Cortex of kidney (tissue), 1 donor: ENCODE measurements around the gene CROCC2.

Source experiments
- DNase-seq: peaks from one replicate; lab custom pipeline; 2025; lab: John Stamatoyannopoulos, UW

Gene CROCC2

DNA sequence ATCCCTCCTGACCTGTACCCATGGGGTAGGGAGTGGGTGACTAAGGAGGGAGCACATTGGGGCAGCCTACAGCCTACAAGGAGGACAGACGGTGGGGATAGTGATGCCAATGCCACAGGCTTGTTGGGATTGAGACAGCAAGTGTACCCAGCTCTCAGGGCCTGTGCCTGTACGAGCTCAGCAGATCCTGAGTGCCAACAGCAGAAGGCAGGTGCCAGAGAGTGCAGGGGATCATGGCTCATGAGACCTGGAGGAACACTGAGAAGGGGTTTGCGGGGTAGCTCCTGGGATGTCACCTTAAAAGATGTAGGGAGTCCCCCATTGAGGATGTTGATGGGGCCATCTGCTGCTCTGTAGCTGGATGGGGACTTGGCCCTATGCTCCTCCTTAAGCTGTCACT, 82.0 kb downstream of the CROCC2 start:
- no peak for DNase-seq

DNA sequence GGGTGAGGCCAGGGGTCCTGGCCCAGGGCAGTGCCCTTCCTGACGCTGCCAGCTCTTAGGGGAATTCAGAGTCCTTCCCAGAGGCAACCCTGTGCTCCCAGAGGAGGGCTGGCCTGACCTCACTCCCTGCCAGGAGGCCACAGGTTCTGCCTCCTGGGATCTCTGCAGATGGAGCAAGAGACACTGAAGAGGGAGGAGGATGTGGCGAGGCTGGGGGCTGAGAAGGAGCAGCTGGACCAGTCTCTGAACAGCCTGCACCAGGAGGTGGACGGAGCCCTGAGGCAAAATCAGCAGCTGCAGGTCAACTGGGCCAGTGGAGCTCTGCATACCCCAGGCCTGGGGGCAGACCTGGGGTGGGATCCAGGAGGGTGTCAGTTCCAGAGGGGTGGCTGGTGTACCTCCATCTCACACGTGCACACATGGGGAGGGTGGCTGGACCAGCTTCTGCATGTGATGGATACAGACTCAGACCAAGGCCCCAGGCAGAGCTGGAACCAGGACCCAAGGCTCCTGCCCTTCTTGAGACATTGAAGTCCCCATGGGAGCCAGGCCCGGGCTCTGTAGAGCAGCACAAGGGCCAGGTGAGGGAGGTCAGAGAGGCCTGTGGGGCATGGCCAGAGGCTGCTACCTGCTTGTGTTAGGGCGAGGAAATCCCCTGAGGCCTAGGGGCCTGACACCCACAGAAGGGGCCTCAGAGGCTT, 82.6 kb downstream of the CROCC2 start:
- no peak for DNase-seq

GRCh38 chr2:240989451-240990265, 83.5 kb downstream of the CROCC2 start:
- DNase-seq, result no peak

- no peak for DNase-seq
Observed at GRCh38 chr2:240990266-240990529, 84.1 kb downstream of the CROCC2 start.

GRCh38 chr2:240990726-240991377, 84.7 kb downstream of the CROCC2 start:
- DNase-seq, result no peak

GRCh38 chr2:240991378-240992263, 85.5 kb downstream of the CROCC2 start:
- no peak for DNase-seq

DNA sequence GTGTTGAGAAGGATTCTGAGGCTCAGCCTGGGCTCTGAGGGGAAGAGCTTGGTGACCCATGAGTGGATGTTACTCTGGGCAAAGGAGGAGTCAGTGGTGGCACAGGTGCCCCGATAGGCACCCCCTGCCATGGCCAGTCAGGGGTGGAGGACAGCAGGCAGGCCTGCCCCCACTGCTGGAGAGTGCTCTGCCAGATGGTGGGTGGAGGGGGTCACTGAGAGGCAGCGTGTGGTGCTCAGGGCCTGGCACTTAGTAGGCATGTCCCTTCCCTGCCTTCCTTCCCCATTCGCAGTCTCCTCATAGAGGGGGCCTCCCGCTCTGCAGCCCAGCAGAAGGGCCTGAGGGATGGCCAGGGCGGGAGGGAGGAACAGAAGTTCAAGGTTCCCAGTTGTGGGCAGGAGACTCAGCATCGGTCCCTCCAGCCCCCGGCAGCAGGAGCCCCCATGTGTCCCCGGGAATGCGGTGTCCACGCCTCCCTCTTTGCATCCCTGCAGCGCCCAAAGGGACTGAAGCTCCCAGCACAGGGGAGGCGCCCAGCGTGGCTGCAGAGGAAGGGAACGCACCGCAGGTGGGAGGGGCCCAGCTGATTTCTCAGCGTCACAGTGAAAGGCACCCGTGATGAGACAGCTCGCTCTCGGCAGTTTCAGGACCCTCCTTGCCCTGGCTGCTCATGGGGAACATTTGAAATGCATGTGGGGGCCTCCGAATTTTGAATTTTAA, 86.6 kb downstream of the CROCC2 start:
- no peak for DNase-seq

- DNase-seq, result no peak
Observed at GRCh38 chr2:240993446-240994170, 87.5 kb downstream of the CROCC2 start.

- DNase-seq, result no peak
Observed at GRCh38 chr2:240994171-240994896, 88.2 kb downstream of the CROCC2 start.

GRCh38 chr2:240995041-240996021, 89.2 kb downstream of the CROCC2 start:
- no peak for DNase-seq

DNA sequence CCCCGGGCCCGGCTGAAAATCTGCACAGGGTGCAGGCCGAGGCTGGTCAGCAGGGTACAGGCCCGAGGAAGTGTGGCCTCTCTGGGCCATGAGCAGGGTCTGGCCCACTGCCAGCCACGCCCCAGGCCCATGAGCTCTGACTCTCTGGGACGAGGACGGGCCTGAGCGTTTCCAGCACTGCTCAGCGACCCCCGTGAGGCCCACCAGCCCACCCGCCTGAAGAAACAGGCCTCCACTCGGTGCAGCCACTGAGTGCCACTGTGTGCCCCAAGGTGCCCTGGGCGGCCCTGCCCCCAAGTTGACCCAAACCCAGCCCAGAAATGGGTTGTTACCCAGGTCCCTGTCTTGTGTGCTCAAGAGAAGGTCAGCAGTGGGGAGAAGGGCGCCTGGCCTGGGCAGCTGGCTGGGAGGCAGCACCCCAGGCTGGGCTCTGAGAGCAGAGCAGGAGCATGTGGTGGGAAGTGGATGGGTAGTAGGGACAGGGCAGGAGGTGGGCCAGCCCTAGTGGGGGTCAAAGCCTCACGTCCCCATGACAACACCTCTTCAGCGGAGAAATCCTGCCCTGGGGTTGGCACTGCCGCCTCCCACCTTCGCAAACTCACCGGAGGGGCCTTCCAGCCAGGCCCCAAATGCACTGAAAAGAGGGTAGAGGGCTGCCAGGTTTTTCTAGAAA, 90.2 kb downstream of the CROCC2 start:
- no peak for DNase-seq

DNA sequence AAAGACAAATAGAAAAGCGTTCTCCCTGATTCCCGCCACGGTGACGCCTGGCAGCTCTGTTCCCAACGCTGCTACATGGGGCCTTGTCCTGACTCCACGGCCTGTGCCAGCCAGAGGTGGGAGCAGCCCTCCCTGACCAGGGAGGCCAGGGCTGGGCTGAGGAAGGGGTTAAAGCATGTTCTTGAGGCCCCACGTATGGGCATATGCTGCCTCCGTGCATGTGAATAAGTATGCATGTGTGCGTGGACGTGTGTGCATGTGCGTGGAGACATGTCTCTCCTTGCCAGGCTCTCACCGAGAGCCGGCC, 90.7 kb downstream of the CROCC2 start:
- no peak for DNase-seq

GRCh38 chr2:240997141-240997855, 91.2 kb downstream of the CROCC2 start:
- DNase-seq, result no peak

GRCh38 chr2:240997856-240998705, 91.9 kb downstream of the CROCC2 start, which contains the start of gene SNED1:
Gene SNED1, plus strand, starts transcription at chr2:240998618. Its CDS starts 220 bp downstream, at chr2:240998838.
- no peak for DNase-seq

GRCh38 chr2:240998706-240998994, 92.5 kb downstream of the CROCC2 start:
- DNase-seq, result no peak

- DNase-seq, result no peak
Observed at GRCh38 chr2:240998995-240999791, 93.1 kb downstream of the CROCC2 start.
